NCI-H187 (cell line): ENCODE measurements around the gene PDZD2.
"Not testable (repeated sequence)": the region's sequence is repeated elsewhere in the genome, so short reads cannot be mapped to it uniquely, and the experiment has no call there.

Experiments used
- DNase-seq, 2 experiments: peaks; one replicate each; lab custom pipeline; 2025; lab: John Stamatoyannopoulos, UW

The PDZD2 gene

GRCh38 chr5:31935496-31936369, 296.8 kb downstream of the PDZD2 start:
- no peak for DNase-seq

GRCh38 chr5:31936683-31937082, 297.8 kb downstream of the PDZD2 start:
- DNase-seq = no peak

- no peak for DNase-seq
Observed at GRCh38 chr5:31937226-31937625, 298.3 kb downstream of the PDZD2 start.

- no peak for DNase-seq
Observed at GRCh38 chr5:31937703-31938102, 298.8 kb downstream of the PDZD2 start.

- no peak for DNase-seq
Observed at GRCh38 chr5:31939151-31939550, 300.2 kb downstream of the PDZD2 start.

GRCh38 chr5:31941151-31941755, 302.3 kb downstream of the PDZD2 start:
- no peak for DNase-seq

- DNase-seq = no peak
Observed at GRCh38 chr5:31942546-31942945, 303.6 kb downstream of the PDZD2 start.

GRCh38 chr5:31944684-31945445, 305.9 kb downstream of the PDZD2 start:
- no peak for DNase-seq

GRCh38 chr5:31948006-31948405, 309.1 kb downstream of the PDZD2 start:
- DNase-seq = no peak

- no peak for DNase-seq
Observed at GRCh38 chr5:31952067-31952466, 313.1 kb downstream of the PDZD2 start.

- no peak for DNase-seq
Observed at GRCh38 chr5:31954091-31954490, 315.2 kb downstream of the PDZD2 start.

GRCh38 chr5:31957151-31957550, 318.2 kb downstream of the PDZD2 start:
- DNase-seq = no peak

GRCh38 chr5:31962351-31962751, 323.4 kb downstream of the PDZD2 start:
- no peak for DNase-seq

GRCh38 chr5:31962871-31963307, 324.0 kb downstream of the PDZD2 start:
- no peak for DNase-seq

GRCh38 chr5:31963358-31964006, 324.6 kb downstream of the PDZD2 start:
- DNase-seq = no peak

- DNase-seq = no peak
Observed at GRCh38 chr5:31964007-31964360, 325.1 kb downstream of the PDZD2 start.

- no peak for DNase-seq
Observed at GRCh38 chr5:31965227-31965626, 326.3 kb downstream of the PDZD2 start.

GRCh38 chr5:31966936-31967335, 328.0 kb downstream of the PDZD2 start:
- DNase-seq = no peak

- DNase-seq = no peak
Observed at GRCh38 chr5:31967461-31967860, 328.5 kb downstream of the PDZD2 start.

- no peak for DNase-seq
Observed at GRCh38 chr5:31972558-31972957, 333.6 kb downstream of the PDZD2 start.

- DNase-seq = not testable (repeated sequence)
Observed at GRCh38 chr5:31975189-31975612, 336.3 kb downstream of the PDZD2 start.

- DNase-seq = no peak
Observed at GRCh38 chr5:31976169-31976568, 337.2 kb downstream of the PDZD2 start.
